Measurements from ENCODE around the gene TEX50.

DNA sequence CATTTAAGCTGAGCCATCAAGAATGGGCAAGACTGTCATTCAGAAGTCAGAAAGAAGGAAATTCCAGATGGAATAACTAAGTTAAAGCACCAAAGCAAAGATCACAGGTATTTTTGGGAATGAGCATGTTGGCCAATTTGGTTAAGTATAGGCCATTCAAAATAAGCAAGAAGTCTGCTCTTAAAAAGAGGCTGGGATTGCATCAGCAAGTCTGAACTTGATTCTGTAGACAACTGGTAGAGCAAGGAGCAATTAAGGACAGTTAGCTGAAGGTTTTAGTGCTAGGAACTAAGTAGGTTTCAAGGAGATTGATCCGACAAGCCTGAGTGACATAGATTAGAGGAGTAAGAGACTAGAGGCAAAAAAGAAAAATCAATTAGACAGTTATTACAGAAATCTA is 26.1 kb downstream of the TEX50 start:
- TF ChIP-seq, protein P1, sequence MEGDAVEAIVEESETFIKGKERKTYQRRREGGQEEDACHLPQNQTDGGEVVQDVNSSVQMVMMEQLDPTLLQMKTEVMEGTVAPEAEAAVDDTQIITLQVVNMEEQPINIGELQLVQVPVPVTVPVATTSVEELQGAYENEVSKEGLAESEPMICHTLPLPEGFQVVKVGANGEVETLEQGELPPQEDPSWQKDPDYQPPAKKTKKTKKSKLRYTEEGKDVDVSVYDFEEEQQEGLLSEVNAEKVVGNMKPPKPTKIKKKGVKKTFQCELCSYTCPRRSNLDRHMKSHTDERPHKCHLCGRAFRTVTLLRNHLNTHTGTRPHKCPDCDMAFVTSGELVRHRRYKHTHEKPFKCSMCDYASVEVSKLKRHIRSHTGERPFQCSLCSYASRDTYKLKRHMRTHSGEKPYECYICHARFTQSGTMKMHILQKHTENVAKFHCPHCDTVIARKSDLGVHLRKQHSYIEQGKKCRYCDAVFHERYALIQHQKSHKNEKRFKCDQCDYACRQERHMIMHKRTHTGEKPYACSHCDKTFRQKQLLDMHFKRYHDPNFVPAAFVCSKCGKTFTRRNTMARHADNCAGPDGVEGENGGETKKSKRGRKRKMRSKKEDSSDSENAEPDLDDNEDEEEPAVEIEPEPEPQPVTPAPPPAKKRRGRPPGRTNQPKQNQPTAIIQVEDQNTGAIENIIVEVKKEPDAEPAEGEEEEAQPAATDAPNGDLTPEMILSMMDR (conservative IDR thresholded peaks at IDR 0.05; ENCODE audit: low read depth in 2 of 2) = no peak
- TF ChIP-seq, protein P2, sequence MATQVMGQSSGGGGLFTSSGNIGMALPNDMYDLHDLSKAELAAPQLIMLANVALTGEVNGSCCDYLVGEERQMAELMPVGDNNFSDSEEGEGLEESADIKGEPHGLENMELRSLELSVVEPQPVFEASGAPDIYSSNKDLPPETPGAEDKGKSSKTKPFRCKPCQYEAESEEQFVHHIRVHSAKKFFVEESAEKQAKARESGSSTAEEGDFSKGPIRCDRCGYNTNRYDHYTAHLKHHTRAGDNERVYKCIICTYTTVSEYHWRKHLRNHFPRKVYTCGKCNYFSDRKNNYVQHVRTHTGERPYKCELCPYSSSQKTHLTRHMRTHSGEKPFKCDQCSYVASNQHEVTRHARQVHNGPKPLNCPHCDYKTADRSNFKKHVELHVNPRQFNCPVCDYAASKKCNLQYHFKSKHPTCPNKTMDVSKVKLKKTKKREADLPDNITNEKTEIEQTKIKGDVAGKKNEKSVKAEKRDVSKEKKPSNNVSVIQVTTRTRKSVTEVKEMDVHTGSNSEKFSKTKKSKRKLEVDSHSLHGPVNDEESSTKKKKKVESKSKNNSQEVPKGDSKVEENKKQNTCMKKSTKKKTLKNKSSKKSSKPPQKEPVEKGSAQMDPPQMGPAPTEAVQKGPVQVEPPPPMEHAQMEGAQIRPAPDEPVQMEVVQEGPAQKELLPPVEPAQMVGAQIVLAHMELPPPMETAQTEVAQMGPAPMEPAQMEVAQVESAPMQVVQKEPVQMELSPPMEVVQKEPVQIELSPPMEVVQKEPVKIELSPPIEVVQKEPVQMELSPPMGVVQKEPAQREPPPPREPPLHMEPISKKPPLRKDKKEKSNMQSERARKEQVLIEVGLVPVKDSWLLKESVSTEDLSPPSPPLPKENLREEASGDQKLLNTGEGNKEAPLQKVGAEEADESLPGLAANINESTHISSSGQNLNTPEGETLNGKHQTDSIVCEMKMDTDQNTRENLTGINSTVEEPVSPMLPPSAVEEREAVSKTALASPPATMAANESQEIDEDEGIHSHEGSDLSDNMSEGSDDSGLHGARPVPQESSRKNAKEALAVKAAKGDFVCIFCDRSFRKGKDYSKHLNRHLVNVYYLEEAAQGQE (IDR thresholded peaks at IDR 0.05; ENCODE audit: unreplicated experiment) = no peak
- TF ChIP-seq, protein P3, sequence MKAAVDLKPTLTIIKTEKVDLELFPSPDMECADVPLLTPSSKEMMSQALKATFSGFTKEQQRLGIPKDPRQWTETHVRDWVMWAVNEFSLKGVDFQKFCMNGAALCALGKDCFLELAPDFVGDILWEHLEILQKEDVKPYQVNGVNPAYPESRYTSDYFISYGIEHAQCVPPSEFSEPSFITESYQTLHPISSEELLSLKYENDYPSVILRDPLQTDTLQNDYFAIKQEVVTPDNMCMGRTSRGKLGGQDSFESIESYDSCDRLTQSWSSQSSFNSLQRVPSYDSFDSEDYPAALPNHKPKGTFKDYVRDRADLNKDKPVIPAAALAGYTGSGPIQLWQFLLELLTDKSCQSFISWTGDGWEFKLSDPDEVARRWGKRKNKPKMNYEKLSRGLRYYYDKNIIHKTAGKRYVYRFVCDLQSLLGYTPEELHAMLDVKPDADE (IDR thresholded peaks at IDR 0.05) = no peak
- no peak for TF ChIP-seq EZH2phosphoT487 (IDR thresholded peaks at IDR 0.05; ENCODE audit: unreplicated experiment)
